22Rv1 (cell line): ENCODE measurements around the gene FOXO3.

Experiments
- H3K27ac ChIP-seq: fragments of 450-650 bp; 2 replicates; pipeline ENCODE4 v1.5.1; 2017
- ZFX ChIP-seq: fragments of 450-650 bp; IDR thresholded peaks from 2 replicates; pipeline ENCODE4 v1.6.1; 2017; ENCODE audit warnings: antibody characterized with exemption, borderline replicate concordance
- TF ChIP-seq, protein P1 (sequence below): fragments of 450-650 bp; IDR thresholded peaks from 2 replicates; pipeline ENCODE4 v1.5.1; 2017; ENCODE audit warnings: mild to moderate bottlenecking

Gene FOXO3

GRCh38 chr6:108697561-108698161 is 136.9 kb downstream of the FOXO3 start:
- no peak overlapping the region for H3K27ac ChIP-seq
- TF ChIP-seq, protein P1, sequence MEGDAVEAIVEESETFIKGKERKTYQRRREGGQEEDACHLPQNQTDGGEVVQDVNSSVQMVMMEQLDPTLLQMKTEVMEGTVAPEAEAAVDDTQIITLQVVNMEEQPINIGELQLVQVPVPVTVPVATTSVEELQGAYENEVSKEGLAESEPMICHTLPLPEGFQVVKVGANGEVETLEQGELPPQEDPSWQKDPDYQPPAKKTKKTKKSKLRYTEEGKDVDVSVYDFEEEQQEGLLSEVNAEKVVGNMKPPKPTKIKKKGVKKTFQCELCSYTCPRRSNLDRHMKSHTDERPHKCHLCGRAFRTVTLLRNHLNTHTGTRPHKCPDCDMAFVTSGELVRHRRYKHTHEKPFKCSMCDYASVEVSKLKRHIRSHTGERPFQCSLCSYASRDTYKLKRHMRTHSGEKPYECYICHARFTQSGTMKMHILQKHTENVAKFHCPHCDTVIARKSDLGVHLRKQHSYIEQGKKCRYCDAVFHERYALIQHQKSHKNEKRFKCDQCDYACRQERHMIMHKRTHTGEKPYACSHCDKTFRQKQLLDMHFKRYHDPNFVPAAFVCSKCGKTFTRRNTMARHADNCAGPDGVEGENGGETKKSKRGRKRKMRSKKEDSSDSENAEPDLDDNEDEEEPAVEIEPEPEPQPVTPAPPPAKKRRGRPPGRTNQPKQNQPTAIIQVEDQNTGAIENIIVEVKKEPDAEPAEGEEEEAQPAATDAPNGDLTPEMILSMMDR, result no peak
- TF ChIP-seq ZFX, result no peak

GRCh38 chr6:108698593-108699289 is 138.0 kb downstream of the FOXO3 start:
- no peak overlapping the region for H3K27ac ChIP-seq
- no peak for TF ChIP-seq ZFX
- TF ChIP-seq, protein P1, result no peak

DNA sequence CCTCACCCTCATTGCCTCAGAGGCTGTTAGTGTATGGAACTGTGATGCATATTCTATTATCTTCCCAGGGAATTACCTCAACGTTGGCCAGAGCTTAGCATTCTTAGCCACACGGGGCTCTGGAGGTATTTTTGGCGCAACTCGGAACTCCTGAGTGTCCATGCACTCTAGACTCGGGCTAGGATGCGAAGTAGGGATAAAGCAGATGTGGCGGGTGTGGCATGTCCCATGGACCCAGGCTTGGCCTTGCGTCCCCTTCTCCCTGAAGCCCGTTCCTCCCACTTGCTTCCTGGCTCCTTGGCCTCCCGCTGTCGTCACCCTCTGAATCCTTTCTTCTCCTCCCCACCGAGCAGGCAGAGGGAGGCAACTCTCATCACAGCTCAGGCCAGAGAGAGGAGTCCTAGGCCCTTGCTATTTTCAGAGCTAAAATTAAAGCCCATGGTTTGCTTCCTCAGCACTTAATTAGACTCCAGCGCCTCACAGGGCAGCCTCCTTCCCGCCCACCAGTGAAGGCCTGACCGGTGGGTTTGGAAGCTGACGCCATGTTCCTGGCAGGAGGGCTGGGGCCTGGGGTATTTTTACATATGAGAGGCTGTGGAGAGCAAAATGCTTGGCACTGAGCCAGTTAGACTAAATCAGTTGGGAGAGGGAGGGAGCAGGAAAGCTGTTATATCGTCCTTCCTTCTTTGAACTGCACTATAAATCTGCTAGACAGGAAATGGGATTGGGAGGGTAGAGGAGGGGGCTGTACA is 138.7 kb downstream of the FOXO3 start:
- TF ChIP-seq, protein P1, result no peak
- TF ChIP-seq ZFX, result no peak
- no peak overlapping the region for H3K27ac ChIP-seq

DNA sequence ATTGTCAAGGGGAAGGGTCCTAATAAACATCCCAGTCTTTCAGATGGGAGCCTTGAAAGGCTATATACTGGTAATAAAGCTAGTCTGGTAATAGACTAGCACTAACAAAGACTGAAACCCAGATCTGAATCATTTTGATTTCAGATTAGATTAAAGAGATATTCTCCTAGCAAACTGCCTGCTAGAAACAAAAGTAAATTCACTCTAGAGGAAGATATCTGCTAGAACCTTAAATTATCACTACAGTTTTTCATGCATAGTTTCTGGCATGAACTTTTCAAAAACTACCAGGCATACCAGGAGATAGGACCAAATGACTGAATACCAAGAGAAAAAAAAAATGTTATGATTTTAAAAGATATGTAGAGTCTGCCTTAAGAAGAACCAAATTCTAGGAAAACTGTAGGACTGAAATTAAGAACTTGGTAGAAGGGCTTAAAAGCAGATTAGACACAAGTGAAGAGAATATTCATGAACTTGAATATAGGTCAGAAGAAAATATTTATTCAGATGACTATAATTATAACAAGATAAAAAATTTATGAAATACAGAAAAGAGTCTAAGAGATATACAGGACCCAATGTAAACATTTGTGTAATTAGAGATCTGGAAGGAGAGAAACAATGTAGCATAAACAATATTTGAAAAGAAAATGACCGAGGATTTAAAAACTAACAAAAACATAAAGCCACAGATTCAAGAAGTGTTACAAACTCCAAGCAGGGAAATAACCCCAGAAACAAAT is 141.6 kb downstream of the FOXO3 start:
- H3K27ac ChIP-seq, result no peak overlapping the region
- no peak for TF ChIP-seq ZFX
- TF ChIP-seq, protein P1, result no peak

- H3K27ac ChIP-seq, result peak overlapping the region; percentile 8; the same call in 1 of the 2 replicates
- TF ChIP-seq, protein P1, result no peak
- no peak for TF ChIP-seq ZFX
Observed at GRCh38 chr6:108706649-108707048, 145.9 kb downstream of the FOXO3 start.

DNA sequence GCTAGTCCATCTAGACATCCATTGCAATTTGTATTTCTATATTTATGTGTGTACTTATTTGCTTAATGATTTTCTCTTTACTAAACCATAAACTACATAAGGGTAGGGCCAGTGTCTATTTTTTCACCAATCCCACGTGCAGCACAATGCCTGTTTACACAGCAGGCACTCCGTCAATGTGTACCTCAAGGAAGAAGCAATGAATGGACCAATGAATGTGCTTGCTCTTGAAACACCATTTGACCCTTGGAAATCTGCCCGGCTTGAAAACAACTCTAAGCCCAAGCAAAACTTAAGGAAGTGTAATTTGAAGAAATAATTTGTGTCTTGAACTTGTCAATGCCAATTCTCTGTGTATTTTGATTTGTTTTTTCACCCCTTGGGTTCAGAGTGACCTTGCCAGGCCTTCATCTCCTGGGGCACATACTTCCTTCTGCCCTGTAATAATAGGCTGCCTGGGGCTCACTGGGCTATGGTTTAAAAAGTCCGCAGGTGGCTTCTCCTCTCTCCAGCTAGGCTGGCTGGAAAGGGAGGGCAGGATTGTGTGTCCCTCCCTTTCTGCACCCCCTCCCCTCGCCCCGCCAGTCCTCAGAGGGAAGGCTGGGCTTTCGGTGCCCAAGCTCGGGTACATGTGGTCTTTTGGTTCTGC is 146.7 kb downstream of the FOXO3 start:
- no peak for TF ChIP-seq ZFX
- TF ChIP-seq, protein P1, result no peak
- peak overlapping the region; percentile 8; the same call in 1 of the 2 replicates for H3K27ac ChIP-seq
